Gastroesophageal sphincter (tissue), 3 donors: ENCODE data around the gene VPS39.

Experiments
- CTCF ChIP-seq, 4 experiments: fragments of 200-600 bp in 2 of 4; fragments of 450-650 bp in 2 of 4; sonication (generic) in 1 of 4; IDR thresholded peaks; one replicate each; pipeline ENCODE4 v1.5.1; 2017 to 2019; ENCODE audit warnings: antibody characterized with exemption in 4 of 4, mild to moderate bottlenecking in 2 of 4, moderate library complexity in 2 of 4
- POLR2A ChIP-seq, 2 donors: fragments of 450-650 bp; IDR thresholded peaks; one replicate each; pipeline ENCODE4 v1.6.1; 2017; ENCODE audit warnings: antibody characterized with exemption in 2 of 2, mild to moderate bottlenecking in 2 of 2, moderate library complexity in 1 of 2
- POLR2AphosphoS5 ChIP-seq: sonication (generic); formaldehyde crosslinking; IDR thresholded peaks from one replicate; pipeline ENCODE4 v1.6.1; 2017; ENCODE audit warnings: antibody characterized with exemption

- TF ChIP-seq CTCF (IDR thresholded peaks at IDR 0.05) (no peak), POLR2A (IDR thresholded peaks at IDR 0.05) (no peak), POLR2AphosphoS5 (no peak)
These were observed 45.2 kb upstream of the VPS39 start for GRCh38 chr15:42253300-42253699.
